GM21515 (cell line): ENCODE measurements around the gene MRPL28.
"Not testable (repeated sequence)": the region's sequence is repeated elsewhere in the genome, so short reads cannot be mapped to it uniquely, and the experiment has no call there.

Source experiments
- ATAC-seq: cut with Tn5 transposase; IDR thresholded peaks from one replicate; pipeline ENCODE4 v1.9.1; 2021; ENCODE audit not compliant: unreplicated experiment

MRPL28 gene

DNA sequence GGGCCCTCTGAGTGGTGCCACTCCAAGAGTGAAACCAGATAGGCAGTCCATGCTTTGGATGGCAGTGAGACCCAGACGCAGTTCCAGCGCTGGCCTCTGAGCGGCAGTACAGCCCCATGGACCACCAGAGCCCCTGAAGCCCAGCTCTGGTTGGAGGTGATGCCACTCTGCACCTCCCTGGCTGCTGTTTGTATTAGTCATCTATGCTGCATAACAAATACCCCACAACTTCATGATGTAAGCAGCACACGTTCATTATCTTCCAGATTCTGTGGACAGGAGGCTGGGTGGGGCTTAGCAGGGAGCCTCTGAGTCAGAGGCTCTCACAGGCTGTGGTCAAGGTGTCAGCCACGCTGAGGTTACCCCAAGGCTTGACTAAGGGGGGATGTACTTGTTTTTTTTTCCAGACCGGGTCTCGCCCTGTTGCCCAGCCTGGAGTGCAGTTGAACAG, 21.6 kb upstream of the MRPL28 start:
- ATAC-seq = no peak

DNA sequence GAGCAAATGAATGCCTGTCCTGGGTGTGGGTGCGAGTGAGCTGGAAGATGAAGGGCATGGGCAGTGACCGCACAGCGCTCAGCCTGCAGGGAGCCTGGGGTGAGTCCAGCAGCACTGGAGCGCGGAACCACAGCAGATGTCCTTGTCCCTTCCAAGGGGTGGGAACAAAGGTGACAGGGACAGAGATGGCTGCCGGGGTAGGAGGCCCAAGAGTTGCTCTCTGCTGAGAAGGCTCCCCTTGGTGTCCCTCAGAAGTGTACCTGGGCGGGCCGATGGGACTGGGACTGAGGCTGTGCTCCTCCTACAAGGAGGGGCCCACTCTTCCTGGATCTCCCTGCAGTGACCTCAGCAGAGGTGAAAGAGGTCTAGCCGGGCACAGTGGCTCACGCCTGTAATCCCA, 19.0 kb upstream of the MRPL28 start:
- no peak for ATAC-seq

DNA sequence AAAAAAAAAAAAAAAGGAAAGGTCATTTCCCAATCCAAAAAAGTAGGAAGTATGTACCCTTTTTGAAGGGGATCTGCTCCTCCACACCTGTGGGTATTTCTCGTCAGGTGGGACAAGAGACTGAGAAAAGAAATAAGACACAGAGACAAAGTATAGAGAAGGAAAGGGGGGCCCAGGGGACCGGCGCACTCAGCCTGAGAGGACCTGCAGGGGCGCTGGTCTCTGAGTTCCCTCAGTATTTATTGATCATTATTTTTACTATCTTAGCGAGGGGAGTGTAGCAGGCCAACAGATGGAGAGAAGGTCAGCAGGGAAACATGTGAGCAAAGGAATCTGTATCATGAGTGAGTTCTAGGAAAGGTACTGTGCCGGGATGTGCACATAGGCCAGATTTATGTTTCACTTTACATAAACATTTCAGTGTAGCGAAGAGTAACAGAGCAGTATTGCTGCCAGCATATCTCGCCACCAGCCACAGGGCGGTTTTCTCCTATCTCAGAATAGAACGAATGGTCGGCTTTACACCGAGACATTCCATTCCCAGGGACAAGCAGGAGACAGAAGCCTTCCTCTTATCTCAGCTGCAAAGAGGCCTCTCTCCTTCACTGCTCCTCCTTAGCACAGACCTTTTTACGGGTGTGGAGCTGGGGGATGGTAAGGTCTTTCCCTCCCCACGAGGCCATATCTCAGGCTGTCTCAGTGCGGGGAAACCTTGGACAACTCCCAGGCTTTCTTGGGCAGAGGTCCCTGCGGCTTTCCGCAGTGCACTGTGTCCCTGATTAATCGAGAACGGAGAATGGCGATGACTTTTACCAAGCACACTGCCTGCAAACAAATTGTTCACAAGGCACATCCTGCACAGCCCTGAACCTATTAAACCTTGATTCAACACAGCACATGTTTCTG, 17.7 kb upstream of the MRPL28 start:
- not testable (repeated sequence) for ATAC-seq

DNA sequence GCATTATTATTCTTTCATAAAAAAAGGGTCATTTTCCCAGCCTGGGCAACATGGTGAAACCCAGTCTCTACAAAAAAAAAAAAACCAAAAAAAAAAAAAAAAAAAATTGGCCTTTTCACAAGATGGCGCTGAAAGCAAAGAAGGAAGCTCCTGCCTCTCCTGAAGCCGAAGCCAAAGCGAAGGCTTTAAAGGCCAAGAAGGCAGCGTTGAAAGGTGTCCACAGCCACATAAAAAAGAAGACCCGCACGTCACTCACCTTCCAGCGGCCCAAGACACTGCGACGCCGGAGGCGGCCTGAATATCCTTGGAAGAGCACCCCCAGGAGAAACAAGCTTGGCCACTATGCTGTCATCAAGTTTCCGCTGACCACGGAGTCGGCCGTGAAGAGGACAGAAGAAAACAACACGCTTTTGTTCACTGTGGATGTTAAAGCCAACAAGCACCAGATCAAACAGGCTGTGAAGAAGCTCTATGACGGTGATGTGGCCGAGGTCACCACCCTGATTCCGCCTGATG, 16.4 kb upstream of the MRPL28 start:
- no peak for ATAC-seq

DNA sequence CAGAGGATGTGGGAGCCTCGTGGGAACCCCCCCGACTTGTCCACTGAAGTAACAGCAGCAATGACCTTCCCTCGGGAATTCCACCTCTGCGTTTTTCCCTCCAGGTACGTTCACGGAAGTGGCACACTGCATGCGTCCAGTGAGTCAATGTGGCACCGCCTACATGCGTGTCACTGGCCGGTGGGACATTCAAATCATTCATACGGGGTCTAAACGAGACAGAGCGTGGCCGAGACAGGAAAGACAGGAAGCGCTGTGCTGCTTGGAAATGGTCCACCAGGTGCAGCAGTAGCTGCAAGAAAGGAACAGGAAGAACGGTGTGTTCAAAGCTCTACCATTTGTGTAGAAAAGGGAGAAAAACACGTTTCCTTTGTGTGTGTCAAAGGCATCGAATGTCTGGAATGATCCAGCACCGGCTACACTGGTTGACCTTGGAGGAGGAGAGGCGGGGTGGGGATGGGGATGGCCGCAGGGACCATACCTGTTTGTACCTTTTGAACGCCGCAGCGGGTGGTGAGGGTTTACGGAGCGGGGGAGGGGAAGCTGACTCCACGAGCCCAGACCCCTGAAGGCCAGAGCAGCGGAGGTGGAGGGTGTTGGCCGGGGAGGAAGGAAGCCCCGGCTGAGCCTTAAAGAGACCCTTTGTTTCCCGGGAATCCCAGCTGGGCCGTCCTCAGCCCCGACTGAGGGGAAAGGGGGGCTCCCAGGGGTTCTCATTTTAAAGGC, 13.2 kb upstream of the MRPL28 start:
- ATAC-seq = no peak

DNA sequence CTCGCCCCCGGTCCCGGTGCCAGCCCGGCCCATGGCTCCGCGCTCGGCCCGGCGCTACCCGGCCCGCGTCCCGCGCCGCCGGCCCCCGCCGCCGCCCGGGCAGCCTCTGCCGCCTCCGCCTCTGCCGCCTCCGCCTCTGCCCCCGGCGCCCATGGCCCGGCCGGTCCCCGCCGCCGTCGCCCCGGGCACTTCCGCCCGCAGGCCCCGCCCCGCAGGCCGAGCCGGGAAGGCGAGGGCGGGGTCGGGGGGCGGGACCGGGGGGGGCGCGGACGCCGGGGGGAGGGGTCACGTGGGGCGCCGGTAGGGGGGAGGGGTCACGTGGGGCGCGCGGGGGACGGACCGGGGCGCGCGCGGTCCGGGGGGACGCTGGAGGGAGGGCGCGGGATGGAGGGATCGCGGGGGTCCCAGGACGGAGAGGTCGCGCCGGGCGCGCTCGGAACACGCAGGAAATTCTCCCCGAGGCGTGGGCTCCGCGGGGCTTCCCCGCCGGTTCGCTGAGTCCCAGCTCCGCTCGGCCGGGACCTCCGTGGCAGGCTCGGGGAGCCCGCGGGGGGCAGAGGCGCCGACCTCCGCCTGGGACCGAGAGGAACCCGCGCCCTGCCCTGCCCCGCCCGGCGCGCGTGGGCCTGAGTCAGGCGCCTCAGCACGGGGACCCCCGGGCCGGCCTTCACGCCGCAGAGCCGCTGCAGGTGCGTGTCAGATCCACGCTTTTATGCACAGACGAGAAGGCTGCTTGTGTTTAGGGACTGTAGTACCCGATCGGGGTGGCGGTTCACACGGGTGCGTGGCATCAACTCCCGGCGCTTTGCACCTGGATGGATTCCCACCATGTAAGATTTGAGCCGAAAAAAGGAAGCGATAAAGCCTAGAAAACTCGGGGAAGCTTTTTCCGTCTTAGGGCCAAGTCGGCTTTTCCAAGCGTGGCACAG, 11.7 kb upstream of the MRPL28 start, which contains the start of gene PGAP6:
TSS of gene PGAP6 (minus strand) at position 190 of the 929 bp plus-strand sequence. CDS start at position 33, 157 bp downstream.
- ATAC-seq = peak; percentile 47

DNA sequence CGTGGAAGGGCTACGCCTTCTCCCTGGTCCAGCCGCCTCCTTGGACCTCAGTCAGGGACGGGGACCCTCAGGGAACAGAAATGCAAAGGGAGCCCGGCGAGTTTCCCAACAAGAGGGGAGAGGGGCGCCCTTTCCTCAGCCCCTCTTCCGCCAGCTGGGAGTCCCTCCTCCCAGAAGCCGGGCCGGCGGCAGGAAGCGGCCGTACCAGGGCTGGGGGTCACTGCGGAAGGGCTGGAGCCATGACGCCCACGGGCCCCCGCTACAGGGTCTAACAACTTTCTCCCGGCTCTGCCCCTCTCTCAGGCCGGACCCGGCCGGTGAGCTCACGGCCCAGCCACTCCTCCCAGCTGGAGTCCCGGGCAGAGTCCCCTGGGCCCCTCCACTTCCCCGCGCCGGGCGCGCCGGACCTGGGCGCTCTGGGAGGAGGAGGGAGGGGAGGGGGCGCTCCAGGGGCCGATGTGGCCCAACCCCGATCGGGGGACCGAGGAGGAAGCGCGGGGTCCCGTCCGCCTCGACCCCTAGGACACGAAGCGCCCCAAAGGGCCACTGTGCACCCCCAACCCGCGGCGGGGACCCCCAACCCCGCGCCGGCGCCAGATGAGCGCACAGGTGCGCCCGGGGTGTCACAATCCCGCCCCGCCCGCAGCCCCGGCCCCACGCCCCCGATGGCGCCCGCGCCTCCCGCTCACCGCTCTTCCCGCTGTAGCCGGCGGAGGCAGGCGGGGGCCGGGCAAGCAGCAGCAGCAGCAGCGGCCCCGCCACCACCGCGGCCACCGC, 10.9 kb upstream of the MRPL28 start:
- ATAC-seq = no peak

DNA sequence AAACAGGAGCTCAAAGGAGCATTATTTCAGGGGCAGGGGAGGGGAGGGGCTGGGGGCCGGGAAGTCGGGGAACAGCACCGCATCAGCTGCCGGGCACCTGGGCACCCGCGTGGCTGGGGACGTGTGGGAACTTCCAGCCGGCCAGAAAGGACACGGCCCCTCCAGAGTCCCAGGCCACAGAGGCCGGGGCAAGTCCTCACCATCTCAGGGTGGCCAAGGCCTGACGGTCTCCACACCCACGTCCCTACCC, 10.3 kb upstream of the MRPL28 start:
- ATAC-seq = no peak

DNA sequence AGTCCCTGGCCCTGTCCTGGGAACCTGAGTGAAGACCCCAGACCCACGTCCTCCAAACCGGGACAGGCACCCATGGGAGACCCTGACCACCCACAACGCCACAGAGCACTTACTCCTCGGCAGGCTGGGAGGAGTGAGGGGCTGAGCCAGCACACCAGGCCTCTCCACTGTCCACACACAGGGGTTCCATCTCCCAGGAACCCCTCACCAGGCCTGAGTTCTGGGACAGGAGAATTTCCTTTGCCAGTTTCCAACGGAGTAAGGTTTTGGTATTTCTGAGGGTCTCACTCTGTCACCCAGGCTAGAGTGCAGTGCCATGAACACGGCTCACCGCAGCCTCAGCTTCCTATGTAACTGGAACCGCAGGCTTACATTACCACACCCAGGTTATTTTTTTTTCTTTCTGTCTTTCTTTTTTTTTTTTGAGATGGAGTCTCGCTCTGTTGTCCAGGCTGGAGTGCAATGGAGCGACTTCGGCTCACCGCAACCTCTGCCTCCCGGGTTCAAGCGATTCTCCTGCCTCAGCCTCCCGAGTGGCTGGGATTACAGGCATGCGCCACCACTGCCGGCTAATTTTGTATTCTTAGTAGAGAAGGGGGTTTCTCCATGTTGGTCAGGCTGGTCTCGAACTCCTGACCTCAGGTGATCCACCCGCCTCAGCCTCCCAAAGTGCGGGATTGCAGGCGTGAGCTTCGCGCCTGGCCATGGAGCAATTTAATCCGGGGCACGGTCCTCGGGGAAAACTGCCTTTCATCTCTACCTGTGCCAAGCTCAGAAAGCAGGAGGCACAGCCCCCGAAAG, 9.8 kb upstream of the MRPL28 start:
- ATAC-seq = no peak

DNA sequence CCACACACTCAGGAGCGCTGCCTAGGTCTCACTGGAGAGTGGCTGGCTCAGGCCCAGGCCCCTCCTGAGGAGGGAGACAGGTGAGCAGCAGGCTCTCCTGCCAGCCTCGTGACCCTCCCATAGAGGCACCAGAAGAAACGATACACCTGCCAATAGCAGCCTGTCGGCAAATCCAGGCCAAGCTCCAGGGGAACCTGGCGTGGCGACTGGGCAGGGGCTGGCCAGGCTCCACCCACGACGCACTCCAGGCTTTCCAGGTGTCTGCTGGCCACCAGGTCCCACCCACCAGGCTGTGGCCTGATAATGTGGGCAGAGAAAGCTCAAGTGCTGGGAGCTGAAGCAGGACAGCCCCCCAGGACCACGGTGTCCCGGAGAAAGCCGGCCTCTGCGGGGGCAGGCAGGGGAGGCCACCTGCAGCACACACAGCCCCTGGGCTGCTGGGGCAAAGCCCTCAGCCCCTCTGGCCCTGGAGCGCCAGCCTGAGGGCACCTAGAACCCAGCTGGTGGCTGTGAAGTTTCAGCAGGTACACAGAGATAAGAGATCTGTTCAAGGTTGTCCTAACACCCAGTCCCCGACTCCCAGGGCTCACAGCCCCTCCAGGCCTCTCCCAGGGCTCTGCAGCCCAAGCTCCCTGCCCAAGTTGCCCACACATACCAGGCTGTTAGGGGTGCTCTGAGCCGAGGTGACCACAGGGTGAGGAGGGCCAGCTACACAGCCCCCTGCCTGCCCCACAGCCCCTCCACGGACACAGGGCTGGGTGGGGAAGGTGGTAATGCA, 9.0 kb upstream of the MRPL28 start:
- ATAC-seq = no peak

DNA sequence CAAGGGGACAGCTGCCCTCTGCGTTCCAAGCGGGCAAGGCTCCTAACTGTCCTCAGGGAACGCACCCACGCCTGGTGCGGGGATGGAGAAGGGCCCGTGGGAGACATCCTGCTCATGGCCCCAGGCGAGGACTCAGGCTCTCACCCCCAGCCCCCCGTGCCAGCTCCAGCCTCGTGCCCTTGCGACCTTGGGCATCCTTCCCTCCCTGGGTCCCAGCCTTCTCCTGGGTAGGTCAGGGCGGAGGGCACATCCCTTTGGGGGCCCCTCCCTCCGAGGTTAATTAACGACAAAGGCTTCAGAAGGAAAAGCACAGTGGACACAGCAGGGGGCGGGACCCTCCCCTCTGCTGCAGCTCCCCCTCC, 8.5 kb upstream of the MRPL28 start:
- no peak for ATAC-seq

DNA sequence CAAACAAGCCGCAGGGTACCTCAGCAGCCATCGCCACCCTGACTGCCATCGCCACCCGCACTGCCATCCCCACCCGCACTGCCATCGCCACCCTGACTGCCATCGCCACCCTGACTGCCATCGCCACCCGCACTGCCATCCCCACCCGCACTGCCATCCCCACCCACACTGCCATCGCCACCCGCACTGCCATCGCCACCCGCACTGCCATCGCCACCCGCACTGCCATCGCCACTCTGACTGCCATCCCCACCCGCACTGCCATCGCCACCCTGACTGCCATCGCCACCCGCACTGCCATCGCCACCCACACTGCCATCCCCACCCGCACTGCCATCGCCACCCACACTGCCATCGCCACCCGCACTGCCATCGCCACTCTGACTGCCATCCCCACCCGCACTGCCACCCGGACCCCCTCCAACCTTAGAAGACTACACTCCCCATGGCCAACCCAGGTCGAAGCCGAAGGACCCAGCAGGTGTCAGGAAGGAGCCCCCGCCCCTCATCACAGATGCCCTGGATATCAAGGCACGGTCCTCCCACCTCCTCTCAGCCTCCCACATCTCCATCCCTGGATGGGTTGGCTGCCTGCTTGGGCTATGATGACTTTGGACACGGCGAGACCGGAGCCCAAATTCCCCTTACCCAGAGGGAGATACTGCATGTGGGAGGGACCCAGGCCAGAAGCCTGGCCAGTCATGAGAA, 7.9 kb upstream of the MRPL28 start:
- not testable (repeated sequence) for ATAC-seq

DNA sequence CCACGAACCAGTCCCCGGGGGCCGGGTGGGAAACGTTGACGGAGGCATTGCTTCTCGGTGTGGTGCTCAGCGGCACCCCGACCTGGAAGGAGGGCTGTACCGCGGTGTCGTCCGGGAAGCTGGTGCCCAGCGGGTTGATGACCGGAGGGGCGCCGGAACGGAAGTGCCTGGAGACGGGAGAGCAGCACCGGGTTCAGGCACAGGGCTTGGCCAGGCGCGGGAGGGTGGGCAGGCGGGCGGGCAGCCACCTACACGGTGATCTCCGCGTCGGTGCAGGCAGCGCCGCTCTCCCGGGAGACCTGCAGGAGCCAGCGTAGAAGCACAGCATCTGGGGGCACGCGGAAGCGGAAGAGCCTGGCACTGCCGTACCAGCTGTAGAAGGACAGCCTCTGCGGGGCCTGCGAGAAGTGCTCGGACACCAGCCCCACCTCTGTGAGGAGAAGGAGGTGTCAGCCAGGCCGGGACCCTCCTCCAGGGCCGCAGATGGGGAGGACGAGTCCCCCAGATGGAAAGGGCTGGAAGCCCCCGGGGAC, 7.1 kb upstream of the MRPL28 start:
- no peak for ATAC-seq

DNA sequence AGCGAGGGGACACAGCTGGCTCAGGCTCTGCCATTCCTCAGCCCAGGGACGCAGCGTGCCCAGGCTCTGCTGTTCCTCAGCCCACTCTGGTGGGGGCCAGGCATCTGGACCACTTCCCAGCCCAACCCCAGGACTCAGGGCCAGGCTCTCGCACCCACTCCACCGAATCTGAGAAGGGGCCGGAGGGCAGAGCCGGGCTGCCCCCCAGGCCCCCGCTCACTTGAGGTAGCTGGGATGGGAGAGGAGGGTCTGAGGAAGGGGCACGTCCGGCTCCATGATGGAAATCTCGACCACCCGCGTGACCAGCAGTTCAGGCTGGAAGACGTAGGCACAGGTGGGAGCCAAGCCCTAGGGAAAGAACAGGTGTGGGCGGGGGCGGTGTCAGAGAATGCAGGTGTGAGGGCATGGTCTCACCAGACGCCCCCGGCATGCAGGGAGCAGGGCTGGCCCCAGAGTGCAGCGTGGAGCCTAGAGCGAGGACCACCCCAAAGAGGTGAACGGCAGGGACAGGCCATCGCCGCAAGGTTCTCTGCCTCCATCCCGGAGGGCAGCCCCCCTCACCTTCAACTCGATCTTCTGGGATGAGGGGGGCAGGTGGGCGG, 6.6 kb upstream of the MRPL28 start:
- no peak for ATAC-seq

DNA sequence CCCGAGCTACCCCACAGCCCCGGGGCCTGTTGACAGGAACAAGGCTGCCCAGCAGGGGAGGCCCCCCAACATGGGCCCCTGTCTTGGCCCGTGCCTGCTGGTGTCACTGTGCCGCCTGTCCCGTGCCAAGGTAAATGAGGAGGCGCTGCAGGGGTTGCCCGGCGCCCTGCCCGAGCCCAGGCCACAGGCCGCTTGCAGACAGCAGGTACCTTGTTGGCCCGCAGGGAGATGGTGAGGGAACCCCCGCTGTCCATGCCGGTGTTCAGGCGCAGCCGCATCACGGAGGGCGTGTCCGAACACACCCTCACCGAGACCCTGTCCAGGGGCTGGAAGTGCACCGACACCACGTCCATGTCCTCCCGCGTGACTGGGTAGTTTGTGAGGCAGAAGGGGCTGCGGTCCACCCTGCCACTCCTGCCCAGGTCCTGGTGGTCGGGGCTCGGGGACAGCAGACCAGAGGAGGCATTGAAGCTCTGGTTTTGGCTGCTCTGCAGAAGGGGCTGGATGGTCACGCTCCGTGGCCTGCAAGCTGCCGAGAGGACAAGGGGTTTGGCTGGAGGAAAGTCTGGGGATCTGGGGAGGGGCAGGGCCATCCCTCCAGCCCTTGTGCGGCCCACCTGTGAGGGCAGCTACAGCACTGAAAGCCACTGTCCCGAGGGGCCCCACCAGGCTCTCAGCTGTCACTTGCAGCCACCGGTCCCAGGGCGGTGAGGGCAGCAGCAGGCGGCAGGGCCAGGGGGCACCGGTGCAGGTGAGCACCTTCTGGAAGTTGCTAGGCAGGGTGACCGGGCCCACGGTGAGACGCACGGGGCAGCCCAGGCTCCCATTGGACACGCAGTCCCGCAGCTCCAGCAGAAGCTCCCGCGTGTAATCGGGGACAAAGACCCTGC, 5.8 kb upstream of the MRPL28 start:
- no peak for ATAC-seq

DNA sequence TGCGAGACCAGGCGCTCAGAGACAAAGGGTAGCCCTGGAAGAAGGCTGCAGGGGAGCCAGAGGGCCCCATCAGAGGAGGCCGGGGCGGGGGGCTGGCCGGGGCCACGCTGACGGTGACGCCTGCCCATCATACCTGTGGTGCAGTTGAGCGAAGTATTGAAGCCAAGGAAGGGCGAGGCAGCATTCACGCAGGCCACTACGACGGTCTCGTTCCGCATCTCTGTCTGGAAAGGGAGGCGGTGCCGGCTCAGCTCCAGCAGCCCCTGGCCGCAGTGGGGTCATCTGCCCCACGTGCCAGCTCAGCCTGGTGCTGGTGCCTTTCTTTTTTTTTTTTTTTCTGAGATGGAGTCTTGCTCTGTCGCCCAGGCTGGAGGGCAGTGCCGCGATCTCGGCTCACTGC, 4.9 kb upstream of the MRPL28 start:
- no peak for ATAC-seq

DNA sequence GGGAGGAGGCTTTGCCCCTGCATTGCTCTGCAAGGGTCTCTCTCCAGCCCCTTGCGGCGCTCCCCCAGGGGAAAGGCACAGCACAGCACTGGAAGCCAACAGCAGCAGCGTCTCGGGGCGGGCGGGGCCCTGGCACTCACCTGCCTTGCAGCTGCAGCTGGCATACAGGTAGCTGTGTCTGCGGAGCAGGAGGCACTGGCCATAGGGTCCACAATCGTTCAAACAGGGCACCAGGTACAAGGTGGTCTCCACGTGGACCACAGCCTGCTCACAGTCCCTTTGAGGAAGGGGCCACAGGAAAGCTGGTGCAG, 4.2 kb upstream of the MRPL28 start:
- no peak for ATAC-seq
